A673 (cell line): ENCODE measurements around the gene KLHDC2. TPM values are rescaled to one million over a fixed set of nuclear protein-coding genes. Genes with fewer than 3 reads are reported as not detected.
"Not testable (repeated sequence)": the region's sequence is repeated elsewhere in the genome, so short reads cannot be mapped to it uniquely, and the experiment has no call there.

Experiments used
- BruUV-seq: library from RNA; stranded (reverse); fragments of 400-500 nt; replicated peaks from 2 replicates; lab custom pipeline; 2021; lab: Mats Ljungman, UMichigan
- CTCF ChIA-PET: fragments of 300-600 bp; sonication (Branson Sonifier 250); formaldehyde crosslinking; loops from one replicate; lab custom pipeline; 2022; ENCODE audit warnings: antibody characterized with exemption; lab: Charles Lee
- POLR2A ChIA-PET: fragments of 300-600 bp; sonication (Branson Sonifier 250); formaldehyde crosslinking; loops from one replicate; lab custom pipeline; 2022; ENCODE audit warnings: antibody characterized with exemption; ENCODE audit not compliant: low non-redundant PET; lab: Charles Lee
- DNase-seq: peaks from one replicate; pipeline ENCODE4 v3.0.0-alpha.2; 2015; ENCODE audit warnings: low spot score
- H3K27ac ChIP-seq: fragments of 200-600 bp; sonication (generic); 2 replicates; pipeline ENCODE4 v1.5.1; 2016; ENCODE audit warnings: mixed run types, low read depth, mild to moderate bottlenecking, mixed read lengths, antibody characterized with exemption, low read length; ENCODE audit not compliant: poor library complexity, severe bottlenecking
- H3K27me3 ChIP-seq: fragments of 200-600 bp; sonication (generic); replicated peaks from 2 replicates; pipeline ENCODE4 v1.6.1; 2017; ENCODE audit warnings: mixed run types, low read depth, mild to moderate bottlenecking, mixed read lengths, antibody characterized with exemption, low read length; ENCODE audit not compliant: insufficient read depth, poor library complexity
- H3K36me3 ChIP-seq: fragments of 200-600 bp; sonication (generic); 2 replicates; pipeline ENCODE4 v1.6.1; 2016; ENCODE audit warnings: mixed run types, mild to moderate bottlenecking, mixed read lengths, antibody characterized with exemption, low read length; ENCODE audit not compliant: insufficient read depth, poor library complexity, severe bottlenecking
- H3K4me1 ChIP-seq: fragments of 200-600 bp; sonication (generic); 2 replicates; pipeline ENCODE4 v1.6.1; 2017; ENCODE audit warnings: mixed run types, mild to moderate bottlenecking, mixed read lengths, antibody characterized with exemption, low read length; ENCODE audit not compliant: insufficient read depth, poor library complexity, severe bottlenecking
- H3K4me3 ChIP-seq: fragments of 200-600 bp; sonication (generic); 2 replicates; pipeline ENCODE4 v1.5.1; 2016; ENCODE audit warnings: low read depth, mixed run types, mild to moderate bottlenecking, mixed read lengths, low read length; ENCODE audit not compliant: poor library complexity, severe bottlenecking
- H3K9me3 ChIP-seq: fragments of 200-600 bp; sonication (generic); 2 replicates; pipeline ENCODE4 v1.6.1; 2016; ENCODE audit warnings: mixed run types, low read depth, mild to moderate bottlenecking, mixed read lengths, antibody characterized with exemption, low read length; ENCODE audit not compliant: poor library complexity, severe bottlenecking
- EZH2 ChIP-seq: fragments of 200-600 bp; sonication (generic); IDR thresholded peaks from 2 replicates; pipeline ENCODE4 v1.6.1; 2017; ENCODE audit warnings: borderline replicate concordance, low read depth, mild to moderate bottlenecking, mixed read lengths, antibody characterized with exemption, low read length; ENCODE audit not compliant: poor library complexity, severe bottlenecking
- intact Hi-C: fragments of 100-400 bp; cut with micrococcal nuclease; formaldehyde crosslinking; loops from one replicate; pipeline ENCODE4 v1.10.0; 2022; ENCODE audit not compliant: unreplicated experiment
- total RNA-seq: library from RNA; stranded (reverse); gene quantifications from 2 replicates; pipeline ENCODE4 v1.2.3, GENCODE V29; 2021
- TF ChIP-seq, protein P1 (sequence below): fragments of 300-800, 200-600 bp; sonication (generic); conservative IDR thresholded peaks from 2 replicates; pipeline ENCODE4 v1.5.1; 2017; ENCODE audit warnings: low read depth, mild to moderate bottlenecking, antibody characterized with exemption, low read length, moderate library complexity, mixed read lengths

Gene KLHDC2
- total RNA-seq, 1 experiment from 2014 or later, result 34.0 TPM

DNA sequence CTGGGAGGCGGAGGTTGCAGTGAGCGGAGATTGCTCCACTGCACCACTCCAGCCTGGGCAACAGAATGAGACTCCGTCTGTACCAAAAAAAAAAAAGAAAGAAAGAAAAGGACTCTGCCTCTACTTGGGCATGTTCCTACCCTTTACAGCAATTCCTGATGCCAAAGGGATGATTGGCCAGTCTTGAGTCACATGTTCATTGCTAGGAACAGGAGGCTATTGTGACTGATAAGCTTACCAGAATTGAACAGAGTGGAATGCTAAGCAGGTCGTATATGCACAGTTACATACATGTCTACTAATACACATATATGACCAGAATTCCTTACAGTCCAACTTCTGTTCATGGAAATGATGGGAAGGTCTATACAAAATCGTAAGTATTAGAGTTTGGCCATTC, 40.8 kb upstream of the KLHDC2 start:
- Histone ChIP-seq H3K9me3 (no peaks in the 10 kb centered on the region), H3K4me1 (no peaks in the 10 kb centered on the region), H3K4me3 (no peak overlapping the region), H3K27ac (no peak overlapping the region), H3K36me3 (no peaks in the 10 kb centered on the region), H3K27me3 (no peaks in the 10 kb centered on the region)
- CTCF ChIA-PET, result no interaction called here
- POLR2A ChIA-PET, result no interaction called here
- intact Hi-C loops, result no loop called here
- DNase-seq, result no peak
- no peak for TF ChIP-seq EZH2
- TF ChIP-seq, protein P1, sequence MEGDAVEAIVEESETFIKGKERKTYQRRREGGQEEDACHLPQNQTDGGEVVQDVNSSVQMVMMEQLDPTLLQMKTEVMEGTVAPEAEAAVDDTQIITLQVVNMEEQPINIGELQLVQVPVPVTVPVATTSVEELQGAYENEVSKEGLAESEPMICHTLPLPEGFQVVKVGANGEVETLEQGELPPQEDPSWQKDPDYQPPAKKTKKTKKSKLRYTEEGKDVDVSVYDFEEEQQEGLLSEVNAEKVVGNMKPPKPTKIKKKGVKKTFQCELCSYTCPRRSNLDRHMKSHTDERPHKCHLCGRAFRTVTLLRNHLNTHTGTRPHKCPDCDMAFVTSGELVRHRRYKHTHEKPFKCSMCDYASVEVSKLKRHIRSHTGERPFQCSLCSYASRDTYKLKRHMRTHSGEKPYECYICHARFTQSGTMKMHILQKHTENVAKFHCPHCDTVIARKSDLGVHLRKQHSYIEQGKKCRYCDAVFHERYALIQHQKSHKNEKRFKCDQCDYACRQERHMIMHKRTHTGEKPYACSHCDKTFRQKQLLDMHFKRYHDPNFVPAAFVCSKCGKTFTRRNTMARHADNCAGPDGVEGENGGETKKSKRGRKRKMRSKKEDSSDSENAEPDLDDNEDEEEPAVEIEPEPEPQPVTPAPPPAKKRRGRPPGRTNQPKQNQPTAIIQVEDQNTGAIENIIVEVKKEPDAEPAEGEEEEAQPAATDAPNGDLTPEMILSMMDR, result no peak
- BruUV-seq, result no TSS peak

DNA sequence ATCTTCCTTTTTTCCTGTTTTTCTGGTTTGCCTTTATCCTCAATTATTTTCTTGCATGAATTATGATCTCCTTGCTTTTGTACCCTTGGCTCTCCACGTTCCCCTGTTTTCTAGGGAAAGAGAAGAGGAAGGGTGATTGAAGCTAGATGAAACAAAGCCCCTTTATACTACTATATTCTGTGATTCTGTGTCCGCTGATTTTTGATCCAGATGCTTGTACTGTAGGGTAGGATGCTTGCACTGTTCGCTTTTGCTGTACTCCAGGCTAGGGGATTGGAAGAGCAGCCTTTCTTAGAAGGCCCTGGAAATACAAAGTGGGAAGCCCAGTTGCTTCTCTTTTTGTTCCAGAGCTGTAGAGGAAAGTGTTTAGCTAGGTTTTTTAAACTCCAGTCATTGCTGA, 35.1 kb upstream of the KLHDC2 start:
- no peak overlapping the region for H3K4me3 ChIP-seq
- BruUV-seq, result no TSS peak
- CTCF ChIA-PET, result no interaction called here
- no peaks in the 10 kb centered on the region for H3K36me3 ChIP-seq
- H3K27me3 ChIP-seq, result no peaks in the 10 kb centered on the region
- H3K4me1 ChIP-seq, result no peaks in the 10 kb centered on the region
- no peak for DNase-seq
- intact Hi-C loops, result no loop called here
- no peak overlapping the region for H3K27ac ChIP-seq
- TF ChIP-seq EZH2, result no peak
- TF ChIP-seq, protein P1, result no peak
- H3K9me3 ChIP-seq, result no peaks in the 10 kb centered on the region
- POLR2A ChIA-PET, result no interaction called here

DNA sequence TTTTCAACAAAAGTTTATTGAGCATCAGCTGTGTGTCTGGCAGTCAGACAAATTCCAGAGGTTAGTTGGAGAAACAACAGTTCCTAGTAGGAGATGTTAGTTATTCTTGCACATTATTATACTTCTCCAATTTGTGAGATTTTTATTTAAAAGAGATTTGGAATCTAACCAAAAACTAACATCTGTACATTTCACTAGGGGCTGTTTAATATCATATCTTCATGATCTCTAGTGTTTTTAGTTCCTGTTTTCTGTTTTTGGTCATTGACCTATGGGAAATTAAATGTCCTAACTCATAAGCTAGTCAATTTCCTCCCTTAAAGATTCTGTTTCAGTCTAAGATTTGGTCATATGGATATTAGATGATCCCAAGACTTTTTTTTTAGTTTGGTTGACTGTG, 34.1 kb upstream of the KLHDC2 start:
- TF ChIP-seq, protein P1, result no peak
- no peak for TF ChIP-seq EZH2
- no peak for DNase-seq
- CTCF ChIA-PET, result no interaction called here
- BruUV-seq, result no TSS peak
- POLR2A ChIA-PET, result no interaction called here
- Histone ChIP-seq H3K27me3 (no peaks in the 10 kb centered on the region), H3K4me1 (no peaks in the 10 kb centered on the region), H3K36me3 (no peaks in the 10 kb centered on the region), H3K9me3 (no peaks in the 10 kb centered on the region), H3K27ac (no peak overlapping the region), H3K4me3 (no peak overlapping the region)
- intact Hi-C loops, result no loop called here

DNA sequence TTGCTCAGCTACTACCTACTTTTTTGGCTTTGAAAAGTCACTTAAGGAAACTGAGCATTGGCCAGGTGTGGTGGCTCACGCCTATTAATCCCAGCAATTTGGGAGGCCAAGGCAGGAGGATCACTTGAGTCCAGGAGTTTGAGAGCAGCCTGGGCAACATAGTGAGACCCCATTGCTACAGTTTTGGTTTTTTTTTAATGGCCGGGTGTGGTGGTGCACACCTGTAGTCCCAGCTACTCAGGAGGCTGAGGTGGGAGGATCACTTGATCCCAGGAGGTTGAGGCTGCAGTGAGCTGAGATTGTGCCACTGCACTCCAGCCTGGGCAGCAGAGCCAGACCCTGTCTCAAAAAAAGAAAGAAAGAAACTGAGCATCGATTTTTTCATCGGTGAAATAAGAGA, 32.3 kb upstream of the KLHDC2 start:
- POLR2A ChIA-PET, H3K27me3 ChIP-seq, CTCF ChIA-PET: not testable (repeated sequence)

More for the DNA sequence above, 32.3 kb upstream of the KLHDC2 start:
- H3K4me1 ChIP-seq, BruUV-seq, intact Hi-C loops, DNase-seq, H3K27ac ChIP-seq, H3K36me3 ChIP-seq, H3K4me3 ChIP-seq, H3K9me3 ChIP-seq: not testable (repeated sequence)
